ENCODE measurements around the gene GRIA4. TPM values are rescaled to one million over a fixed set of nuclear protein-coding genes. Genes with fewer than 3 reads are reported as not detected.

The GRIA4 gene
- total RNA-seq, 1 experiment from 2014 or later: not detected

- H3K27me3 ChIP-seq (ENCODE audit: insufficient read depth, low read depth): no peaks in the 10 kb centered on the region
- intact Hi-C loops (cut with micrococcal nuclease; ENCODE audit: unreplicated experiment): no loop called here
- CTCF ChIA-PET: no interaction called here
Observed at GRCh38 chr11:105613183-105613582, 3.3 kb downstream of the GRIA4 start.

DNA sequence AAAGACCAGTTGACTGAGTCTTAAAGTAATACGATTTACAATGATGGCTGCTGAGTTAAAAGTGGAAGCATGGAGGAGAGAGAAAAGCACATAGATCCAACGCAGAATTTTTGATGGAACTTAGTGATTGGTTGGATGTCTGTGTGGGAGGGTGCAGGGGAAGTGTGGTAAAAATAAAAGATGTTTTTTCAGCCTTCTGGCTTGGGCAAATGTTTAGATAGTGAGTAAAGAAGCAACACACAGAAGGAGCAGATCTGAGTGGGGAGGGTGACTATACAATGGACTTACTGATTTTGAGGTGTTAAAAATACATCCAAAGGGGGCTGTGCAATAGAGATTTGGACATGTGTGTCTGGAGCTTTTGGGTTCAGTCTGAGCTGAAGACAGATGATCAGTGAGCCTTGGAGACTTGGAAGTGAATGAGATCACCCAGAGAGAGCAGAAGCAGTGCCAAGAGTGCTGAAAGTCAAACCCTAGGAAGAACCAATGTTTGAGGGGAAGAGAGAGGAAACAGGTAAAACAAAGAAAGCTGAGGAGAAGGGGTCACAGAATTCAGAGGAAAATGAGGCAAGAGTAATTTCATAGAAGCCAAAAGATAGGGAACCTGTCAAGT is 8.6 kb downstream of the GRIA4 start:
- Histone ChIP-seq H3K4me2 (no peak overlapping the region), H3K27ac (no peak overlapping the region), H3F3A (ENCODE audit: insufficient read depth, low read depth) (no peaks in the 10 kb centered on the region), H3K9me2 (ENCODE audit: insufficient read depth) (no peaks in the 10 kb centered on the region), H3K79me2 (ENCODE audit: low read depth) (no peaks in the 10 kb centered on the region), H3K36me3 (ENCODE audit: low read depth) (no peaks in the 10 kb centered on the region), H3K9me3 (ENCODE audit: insufficient read depth, low read depth) (no peaks in the 10 kb centered on the region), H3K4me1 (replicated peaks; ENCODE audit: insufficient read depth) (no peaks in the 10 kb centered on the region; the same call in 1 of the 2 replicates), H4K20me1 (ENCODE audit: insufficient read depth) (no peaks in the 10 kb centered on the region), H3K27me3 (ENCODE audit: insufficient read depth, low read depth) (no peaks in the 10 kb centered on the region), H3K4me3 (no peak overlapping the region), H2AFZ (no peak overlapping the region; the same call in 1 of the 2 replicates)
- BruUV-seq (replicated peaks): no TSS peak
- intact Hi-C loops (cut with micrococcal nuclease; ENCODE audit: unreplicated experiment): no loop called here
- DNase-seq: no peak
- TF ChIP-seq CTCF (conservative IDR thresholded peaks at IDR 0.05) (no peak), EZH2 (IDR thresholded peaks at IDR 0.05; ENCODE audit: low read depth) (no peak)
- ChIA-PET CTCF (no interaction called here), POLR2A (ENCODE audit: unreplicated experiment) (no interaction called here)

More at GRCh38 chr11:105613183-105613582, 3.3 kb downstream of the GRIA4 start:
- H3K9me2 ChIP-seq (ENCODE audit: insufficient read depth): no peaks in the 10 kb centered on the region
- H3K27ac ChIP-seq: no peak overlapping the region
- H3F3A ChIP-seq (ENCODE audit: insufficient read depth, low read depth): no peaks in the 10 kb centered on the region
- no peak overlapping the region for H2AFZ ChIP-seq
- H3K79me2 ChIP-seq (ENCODE audit: low read depth): no peaks in the 10 kb centered on the region
- no TSS peak for BruUV-seq (replicated peaks)
- H3K9me3 ChIP-seq (ENCODE audit: insufficient read depth, low read depth): no peaks in the 10 kb centered on the region
- H3K4me1 ChIP-seq (replicated peaks; ENCODE audit: insufficient read depth): no peaks in the 10 kb centered on the region
- no peaks in the 10 kb centered on the region for H4K20me1 ChIP-seq (ENCODE audit: insufficient read depth)
- no peak overlapping the region for H3K4me3 ChIP-seq
- no peak for DNase-seq
- no peak overlapping the region for H3K4me2 ChIP-seq
- no peaks in the 10 kb centered on the region for H3K36me3 ChIP-seq (ENCODE audit: low read depth)
- TF ChIP-seq CTCF (conservative IDR thresholded peaks at IDR 0.05) (no peak), EZH2 (IDR thresholded peaks at IDR 0.05; ENCODE audit: low read depth) (no peak)
- POLR2A ChIA-PET (ENCODE audit: unreplicated experiment): no interaction called here

GRCh38 chr11:105619556-105619955 is 9.7 kb downstream of the GRIA4 start:
- intact Hi-C loops (cut with micrococcal nuclease; ENCODE audit: unreplicated experiment): no loop called here
- no peaks in the 10 kb centered on the region; the same call in 1 of the 2 replicates for H3K4me1 ChIP-seq (replicated peaks; ENCODE audit: insufficient read depth)
- no peak overlapping the region for H3K27ac ChIP-seq
- H3K4me2 ChIP-seq: no peak overlapping the region
- no peaks in the 10 kb centered on the region for H3K79me2 ChIP-seq (ENCODE audit: low read depth)
- no peaks in the 10 kb centered on the region for H3K9me3 ChIP-seq (ENCODE audit: insufficient read depth, low read depth)
- BruUV-seq (replicated peaks): no TSS peak
- no peak for DNase-seq
- no peaks in the 10 kb centered on the region for H3K9me2 ChIP-seq (ENCODE audit: insufficient read depth)
- no peak overlapping the region for H2AFZ ChIP-seq
- H3K36me3 ChIP-seq (ENCODE audit: low read depth): no peaks in the 10 kb centered on the region
- H4K20me1 ChIP-seq (ENCODE audit: insufficient read depth): no peaks in the 10 kb centered on the region
- no peaks in the 10 kb centered on the region for H3F3A ChIP-seq (ENCODE audit: insufficient read depth, low read depth)
- H3K4me3 ChIP-seq: no peak overlapping the region
- H3K27me3 ChIP-seq (ENCODE audit: insufficient read depth, low read depth): no peaks in the 10 kb centered on the region
- ChIA-PET POLR2A (ENCODE audit: unreplicated experiment) (no interaction called here), CTCF (no interaction called here)
- TF ChIP-seq CTCF (conservative IDR thresholded peaks at IDR 0.05) (no peak), EZH2 (IDR thresholded peaks at IDR 0.05; ENCODE audit: low read depth) (no peak)
